NCI-H1694 (cell line): ENCODE measurements around the gene ZNF311.
"Not testable (repeated sequence)": the region's sequence is repeated elsewhere in the genome, so short reads cannot be mapped to it uniquely, and the experiment has no call there.

ENCODE experiments used
- DNase-seq: peaks from one replicate; lab custom pipeline; 2025; lab: John Stamatoyannopoulos, UW

The ZNF311 gene

DNA sequence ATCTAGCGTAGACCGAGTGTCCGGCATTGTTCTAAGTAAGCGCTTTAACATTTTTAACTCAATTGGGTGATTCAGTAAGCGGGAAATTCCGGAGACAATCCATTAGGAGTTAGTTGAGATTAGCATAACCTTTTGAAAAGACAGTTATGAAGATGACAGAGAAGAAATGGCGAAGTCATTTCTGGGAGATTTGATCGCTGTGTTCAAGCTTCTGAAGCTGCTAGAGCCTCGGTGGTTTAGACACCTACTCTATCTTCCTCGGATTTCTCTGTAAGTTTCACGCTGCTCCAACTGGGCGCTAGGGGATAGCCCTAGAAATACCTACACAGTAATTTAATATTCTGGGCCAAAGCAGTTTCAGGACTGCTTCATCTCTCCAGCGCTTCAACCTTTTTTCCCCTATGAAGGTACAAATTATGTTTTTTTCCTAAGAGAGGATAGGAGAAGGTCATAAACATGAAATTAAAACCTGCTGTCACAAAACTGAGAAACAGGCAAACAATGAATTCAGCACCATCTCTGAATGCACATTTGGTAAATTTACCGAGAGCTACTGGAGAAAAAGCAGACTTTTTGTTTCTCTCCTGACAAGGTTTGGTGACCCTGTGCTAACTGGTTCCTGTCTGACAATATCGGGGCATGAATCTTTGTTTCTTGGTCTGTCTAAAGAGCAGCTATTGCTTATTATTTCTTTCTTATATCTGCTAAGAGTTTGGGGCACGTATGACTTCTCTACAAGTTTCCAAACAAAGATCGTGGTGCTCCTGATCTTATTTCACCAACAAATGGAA, 22.4 kb downstream of the ZNF311 start:
- DNase-seq, result peak; percentile 38

- peak; percentile 65 for DNase-seq
Measured at GRCh38 chr6:28981833-28982475, 23.2 kb downstream of the ZNF311 start.

- peak; percentile 66 for DNase-seq
Measured at GRCh38 chr6:28981431-28981832, 23.7 kb downstream of the ZNF311 start.

DNA sequence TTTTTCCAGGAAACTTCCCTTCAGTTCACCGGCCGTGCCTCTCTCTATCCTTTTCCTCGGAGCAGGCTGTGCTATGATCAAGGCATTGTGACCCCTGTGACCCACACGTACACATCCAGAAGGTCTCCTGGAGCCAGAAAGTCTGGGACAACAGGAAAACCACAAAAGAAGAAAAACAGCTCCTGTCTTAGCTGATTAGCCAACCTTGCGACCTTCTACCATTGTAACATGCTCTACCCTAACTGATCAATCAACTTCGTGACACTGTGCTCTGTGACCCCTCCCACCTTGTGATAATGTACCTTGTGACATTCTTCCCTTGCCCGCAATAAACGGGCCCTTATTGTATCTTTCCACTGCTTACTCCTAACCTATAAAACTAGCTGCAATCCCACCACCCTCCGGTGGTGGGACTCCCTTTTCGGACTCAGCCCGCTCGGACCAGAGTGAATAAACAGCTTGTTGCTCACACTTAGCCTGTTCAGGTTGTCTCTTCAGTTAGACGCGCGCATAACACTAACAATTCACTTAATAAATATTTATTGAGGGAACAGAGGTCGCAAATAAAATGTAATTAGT, 24.2 kb downstream of the ZNF311 start:
- peak; percentile 62 for DNase-seq

- DNase-seq, result no peak
Measured at GRCh38 chr6:28980137-28980851, 24.8 kb downstream of the ZNF311 start.

GRCh38 chr6:28979679-28980078, 25.4 kb downstream of the ZNF311 start:
- DNase-seq, result no peak

GRCh38 chr6:28978959-28979561, 26.1 kb downstream of the ZNF311 start:
- no peak for DNase-seq

- DNase-seq, result no peak
Measured at GRCh38 chr6:28978133-28978491, 27.0 kb downstream of the ZNF311 start.

- no peak for DNase-seq
Measured at GRCh38 chr6:28977341-28978132, 27.6 kb downstream of the ZNF311 start.

GRCh38 chr6:28976677-28977076, 28.4 kb downstream of the ZNF311 start:
- DNase-seq, result no peak

GRCh38 chr6:28974505-28974904, 30.6 kb downstream of the ZNF311 start:
- DNase-seq, result no peak

DNA sequence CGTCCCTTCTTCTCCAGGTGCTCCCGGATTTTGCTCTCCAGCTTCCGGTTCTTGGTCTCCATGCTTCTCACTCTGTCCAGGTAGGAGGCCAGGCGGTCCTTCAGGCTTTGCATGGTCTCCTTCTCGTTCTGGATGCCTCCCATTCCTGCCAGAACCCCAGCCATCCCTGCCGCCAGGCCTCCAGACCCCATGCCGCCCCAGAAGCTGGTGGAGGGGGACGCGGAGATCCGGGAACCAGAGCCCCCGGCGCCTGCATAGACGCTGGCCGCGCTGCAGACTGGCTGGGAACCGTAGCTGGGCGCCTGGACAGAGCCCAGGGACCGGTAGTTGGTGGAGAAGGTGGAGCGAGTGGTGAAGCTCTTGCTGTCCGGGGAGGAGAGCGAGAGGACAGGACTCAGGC, 35.1 kb downstream of the ZNF311 start:
- not testable (repeated sequence) for DNase-seq

- no peak for DNase-seq
Measured at GRCh38 chr6:28969129-28969528, 36.0 kb downstream of the ZNF311 start.

- DNase-seq, result no peak
Measured at GRCh38 chr6:28968476-28968875, 36.6 kb downstream of the ZNF311 start.

GRCh38 chr6:28965706-28966105, 39.4 kb downstream of the ZNF311 start:
- DNase-seq, result no peak

- no peak for DNase-seq
Measured at GRCh38 chr6:28960846-28961500, 44.1 kb downstream of the ZNF311 start.

GRCh38 chr6:28958561-28959243, 46.4 kb downstream of the ZNF311 start:
- DNase-seq, result not testable (repeated sequence)

DNA sequence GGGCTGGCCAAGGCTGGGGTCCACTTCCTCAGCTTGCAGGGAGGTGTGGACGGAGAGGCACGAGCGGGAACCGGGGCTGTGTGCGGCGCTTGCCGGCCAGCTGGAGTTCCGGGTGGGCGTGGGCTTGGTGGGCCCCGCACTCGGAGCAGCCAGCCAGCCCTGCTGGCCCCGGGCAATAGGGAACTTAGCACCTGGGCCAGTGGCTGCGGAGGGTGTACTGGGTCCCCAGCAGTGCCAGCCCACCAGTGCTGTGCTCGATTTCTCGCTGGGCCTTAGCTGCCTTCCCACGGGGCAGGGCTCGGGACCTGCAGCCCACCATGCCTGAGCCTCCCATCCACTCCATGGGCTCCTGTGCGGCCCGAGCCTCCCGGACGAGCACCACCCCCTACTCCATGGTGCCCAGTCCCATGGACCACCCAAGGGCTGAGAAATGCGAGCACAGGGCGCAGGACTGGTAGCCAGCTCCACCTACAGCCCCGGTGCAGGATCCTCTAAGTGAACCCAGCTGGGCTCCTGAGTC, 47.3 kb downstream of the ZNF311 start:
- DNase-seq, result not testable (repeated sequence)

- no peak for DNase-seq
Measured at GRCh38 chr6:28956331-28956730, 48.8 kb downstream of the ZNF311 start.
